ENCODE results near the gene PTPN6. TPM values are rescaled to one million over a fixed set of nuclear protein-coding genes. Genes with fewer than 3 reads are reported as not detected.

The PTPN6 gene
- total and polyA plus RNA-seq, 2 of the 4 experiments (the other 2 are of a cell fraction), result under 0.01 to 0.14 TPM

- TF ChIP-seq NFE2L2 (IDR thresholded peaks at IDR 0.05; ENCODE audit: low read depth, low read length), result no peak
- TF ChIP-seq RCOR1 (IDR thresholded peaks at IDR 0.05; ENCODE audit: insufficient replicate concordance, low read length), result no peak
- TF ChIP-seq BHLHE40 (IDR thresholded peaks at IDR 0.05; ENCODE audit: low read depth, low read length), result no peak
- TF ChIP-seq CHD1 (IDR thresholded peaks at IDR 0.05; ENCODE audit: low read depth, low read length), result no peak
- no peak for TF ChIP-seq FOS (IDR thresholded peaks at IDR 0.05; ENCODE audit: low read depth, low read length)
- no peak for TF ChIP-seq CEBPB (IDR thresholded peaks at IDR 0.05; ENCODE audit: low read depth, low read length)
- TF ChIP-seq SMC3 (IDR thresholded peaks at IDR 0.05; ENCODE audit: low read depth, low read length), result no peak
- no peak for TF ChIP-seq MAFK (IDR thresholded peaks at IDR 0.05; ENCODE audit: low read depth, low read length)
- no peak for TF ChIP-seq RFX5 (IDR thresholded peaks at IDR 0.05; ENCODE audit: low read depth, low read length)
- TF ChIP-seq MAZ (IDR thresholded peaks at IDR 0.05; ENCODE audit: borderline replicate concordance, low read depth, low read length), result no peak
- H2AFZ ChIP-seq (replicated peaks; ENCODE audit: low read length, poor library complexity), result peak overlapping the region; percentile 51
- no peaks in the 10 kb centered on the region for H3K27me3 ChIP-seq (ENCODE audit: control insufficient read depth, insufficient read depth, low read length)
- no peak for ATAC-seq (ENCODE audit: low read depth)
- H2AK9ac ChIP-seq (replicated peaks; ENCODE audit: low read depth, low read length, poor library complexity), result peak overlapping the region; percentile 55
- H3K56ac ChIP-seq (ENCODE audit: extremely low read depth, insufficient read depth, low read length), result no peak overlapping the region
- no peak overlapping the region for H2BK20ac ChIP-seq (ENCODE audit: low read depth, low read length)
- in situ Hi-C loops (cut with MboI; ENCODE audit: low sequenced_read_pairs) (no loop called here), dilution Hi-C loops (cut with HindIII; ENCODE audit: low sequenced_read_pairs, unreplicated experiment) (no loop called here), intact Hi-C loops (cut with micrococcal nuclease) (no loop called here)
- no peak for DNase-seq
- H3K4me3 ChIP-seq (ENCODE audit: insufficient read depth, low read depth, low read length), result no peak overlapping the region
- H3K36me3 ChIP-seq (ENCODE audit: control insufficient read depth, insufficient read depth, low read length), result no peaks in the 10 kb centered on the region; the same call in 1 of the 2 replicates
- BruUV-seq (replicated peaks), result no TSS peak
- H2BK120ac ChIP-seq (ENCODE audit: low read depth, low read length), result no peak overlapping the region
- no peak overlapping the region for H4K8ac ChIP-seq (ENCODE audit: low read depth in 2 of 2, low read length in 2 of 2)
- no peaks in the 10 kb centered on the region for H3K9me3 ChIP-seq (ENCODE audit: control insufficient read depth, insufficient read depth, low read length)
- H3K18ac ChIP-seq (ENCODE audit: low read depth, low read length), result no peak overlapping the region
- ChIA-PET POLR2A (ENCODE audit: unreplicated experiment) (no interaction called here), CTCF (no interaction called here)
- no peak overlapping the region for H2BK15ac ChIP-seq (ENCODE audit: low read depth, low read length)
- H3K9ac ChIP-seq (ENCODE audit: low read depth, low read length), result no peak overlapping the region
- H3K14ac ChIP-seq (replicated peaks; ENCODE audit: low read depth, low read length), result no peak overlapping the region
- no peak overlapping the region for H2AK5ac ChIP-seq (ENCODE audit: low read depth, low read length)
- H4K5ac ChIP-seq (ENCODE audit: low read depth, low read length), result no peak overlapping the region
- H3K23ac ChIP-seq (ENCODE audit: low read depth, low read length), result no peak overlapping the region
- H4K91ac ChIP-seq (ENCODE audit: insufficient read depth, low read depth, low read length), result no peak overlapping the region
- H3K4ac ChIP-seq (ENCODE audit: low read depth, low read length), result no peak overlapping the region
- H3K9me1 ChIP-seq (ENCODE audit: insufficient read depth, low read length), result no peaks in the 10 kb centered on the region
- no peak overlapping the region for H2BK5ac ChIP-seq (ENCODE audit: low read depth, low read length, poor library complexity, severe bottlenecking)
- H3K27ac ChIP-seq (ENCODE audit: insufficient read depth, low read length), result no peak overlapping the region
- WGBS, 2 experiments (ENCODE audit: extremely low coverage in 2 of 2, insufficient read length in 1 of 2), result 63% methylated on average over 2 of the region's 24 CpGs; no CpG with 5 or more reads in 1 of the 2 experiments
- no peaks in the 10 kb centered on the region for H3K79me1 ChIP-seq (ENCODE audit: low read depth in 1 of 2, low read length in 2 of 2)
- no peaks in the 10 kb centered on the region for H4K20me1 ChIP-seq (ENCODE audit: insufficient read depth, low read length)
- H3K4me2 ChIP-seq (ENCODE audit: low read depth, low read length), result no peak overlapping the region
- H3K4me1 ChIP-seq (ENCODE audit: control insufficient read depth, insufficient read depth, low read length), result peaks cover 5% of the 10 kb centered on the region; the same call in 1 of the 2 replicates
Observed at GRCh38 chr12:6959058-6959804, 8.1 kb downstream of the PTPN6 start.
